Tibial nerve (tissue), 3 donors: ENCODE data around the gene PSTK.

Experiments
- CTCF ChIP-seq, 5 experiments: fragments of 200-600 bp in 3 of 5; fragments of 450-650 bp in 2 of 5; sonication (generic) in 3 of 5; IDR thresholded peaks; one replicate each; pipeline ENCODE4 v1.5.1; 2016 to 2019; ENCODE audit warnings: antibody characterized with exemption in 5 of 5, mild to moderate bottlenecking in 3 of 5, moderate library complexity in 2 of 5
- POLR2A ChIP-seq, 2 donors: fragments of 450-650 bp; IDR thresholded peaks; one replicate each; pipeline ENCODE4 v1.6.1; 2017; ENCODE audit warnings: antibody characterized with exemption in 2 of 2, mild to moderate bottlenecking in 2 of 2, moderate library complexity in 2 of 2

- no peak for TF ChIP-seq CTCF (IDR thresholded peaks at IDR 0.05)
- TF ChIP-seq POLR2A (IDR thresholded peaks at IDR 0.05): no peak
Measured at GRCh38 chr10:123000155-123000554, 20.0 kb downstream of the PSTK start.
